Muscle of back (tissue), 11 donors: ENCODE measurements around the gene WDR45B. TPM values are rescaled to one million over a fixed set of nuclear protein-coding genes. Genes with fewer than 3 reads are reported as not detected.

Experiments used
- DNase-seq, 3 donors: peaks; one replicate each; pipeline versions ENCODE4 v3.0.0 to v3.0.0-alpha.2; 2013
- polyA plus RNA-seq, 10 donors: library from polyadenylated mRNA; unstranded; fragments of 120-200 nt; gene quantifications; one replicate each; pipeline ENCODE4 v1.2.1, GENCODE V29; 2013; ENCODE audit not compliant: insufficient read length in 10 of 10

Gene WDR45B
- polyA plus RNA-seq, 10 donors: 51.5 to 71.7 (median 58.3) TPM

- DNase-seq: peak in 2 of 3 donors; percentile 50 to 73
These were observed 44.2 kb downstream of the WDR45B start for GRCh38 chr17:82603981-82604448.

- DNase-seq: peak in 1 of 3 donors; percentile 64
These were observed 45.1 kb downstream of the WDR45B start for GRCh38 chr17:82602986-82603710.

DNA sequence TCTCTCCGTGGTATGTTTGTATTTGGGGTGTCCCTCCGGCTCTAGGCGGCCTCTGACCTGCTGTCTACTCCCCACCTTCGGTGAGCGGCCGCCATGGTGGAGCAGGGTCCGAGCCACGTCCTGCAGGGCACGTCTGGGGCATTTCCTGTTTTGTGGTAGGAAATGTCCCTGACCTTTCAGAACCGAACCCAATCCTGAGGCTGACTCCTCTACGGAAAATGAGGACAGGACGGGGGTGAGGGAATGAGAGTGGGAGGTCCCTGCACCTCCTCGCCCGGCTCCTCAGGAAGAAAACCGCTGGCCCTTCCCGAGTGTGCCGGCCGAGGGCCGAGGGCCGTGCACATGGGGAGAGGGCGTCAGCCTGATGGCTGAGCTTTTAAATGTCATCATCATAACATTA, 45.8 kb downstream of the WDR45B start:
- DNase-seq: no peak

DNA sequence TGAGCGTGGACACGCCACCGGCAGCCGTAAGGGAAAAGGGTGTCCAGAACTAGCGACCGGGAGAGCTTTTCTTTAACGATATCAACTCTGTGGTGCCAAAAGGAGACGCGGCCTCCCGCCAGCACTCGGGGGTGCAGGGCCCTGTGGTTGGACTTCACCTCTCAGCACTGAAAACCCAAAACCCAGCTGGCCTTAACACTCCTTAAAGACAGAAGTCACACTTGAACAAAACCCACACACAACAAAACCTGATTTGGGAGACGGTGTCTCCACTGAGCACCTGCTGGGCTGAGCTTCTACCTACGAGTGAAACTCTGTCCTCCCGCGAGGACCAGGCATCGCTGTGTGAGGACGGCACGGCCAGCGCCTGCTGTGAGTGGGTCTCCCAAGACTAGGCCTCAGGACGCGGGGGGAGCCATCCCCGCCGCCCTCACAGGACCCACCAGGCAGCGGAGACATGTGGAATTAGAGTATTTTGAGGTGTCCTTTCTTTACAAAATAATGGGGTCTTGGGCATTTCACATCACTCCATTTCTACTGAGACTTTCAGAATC, 46.7 kb downstream of the WDR45B start:
- no peak for DNase-seq

DNA sequence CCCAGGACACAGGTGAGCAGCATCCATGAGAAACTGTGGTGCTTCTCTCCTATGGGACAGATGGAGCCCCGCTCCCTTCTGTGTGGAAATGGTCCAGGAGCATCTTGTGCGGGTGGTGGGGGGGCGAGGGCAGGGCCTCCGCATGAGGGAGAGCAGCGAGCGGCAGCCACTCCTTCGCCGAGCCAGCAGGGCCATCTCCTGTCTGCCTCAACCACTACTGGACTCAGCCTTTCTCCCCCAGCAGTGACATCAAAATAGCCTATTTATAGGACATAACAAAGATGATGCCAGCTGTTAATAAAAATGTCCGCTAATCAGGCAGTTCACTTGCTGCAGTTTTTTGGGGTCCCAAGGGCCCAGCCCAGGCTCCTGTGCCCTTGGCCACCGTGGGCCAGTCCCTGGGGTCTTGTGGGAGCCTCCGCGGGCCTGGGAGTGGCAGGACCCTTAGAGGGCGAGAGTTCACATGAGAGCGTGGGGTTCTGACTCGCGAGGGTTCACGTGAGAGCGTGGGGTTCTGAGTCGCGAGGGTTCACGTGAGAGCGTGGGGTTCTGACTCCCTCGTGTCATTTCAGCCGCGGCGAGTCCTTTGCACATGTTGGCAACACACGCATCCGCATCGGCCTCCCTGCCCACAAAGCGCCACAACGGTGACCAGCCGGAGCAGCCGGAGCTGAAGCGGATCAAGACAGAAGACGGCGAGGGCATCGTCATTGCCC, 47.4 kb downstream of the WDR45B start:
- DNase-seq: no peak

- no peak for DNase-seq
These were observed 48.3 kb downstream of the WDR45B start for GRCh38 chr17:82599674-82600661.

DNA sequence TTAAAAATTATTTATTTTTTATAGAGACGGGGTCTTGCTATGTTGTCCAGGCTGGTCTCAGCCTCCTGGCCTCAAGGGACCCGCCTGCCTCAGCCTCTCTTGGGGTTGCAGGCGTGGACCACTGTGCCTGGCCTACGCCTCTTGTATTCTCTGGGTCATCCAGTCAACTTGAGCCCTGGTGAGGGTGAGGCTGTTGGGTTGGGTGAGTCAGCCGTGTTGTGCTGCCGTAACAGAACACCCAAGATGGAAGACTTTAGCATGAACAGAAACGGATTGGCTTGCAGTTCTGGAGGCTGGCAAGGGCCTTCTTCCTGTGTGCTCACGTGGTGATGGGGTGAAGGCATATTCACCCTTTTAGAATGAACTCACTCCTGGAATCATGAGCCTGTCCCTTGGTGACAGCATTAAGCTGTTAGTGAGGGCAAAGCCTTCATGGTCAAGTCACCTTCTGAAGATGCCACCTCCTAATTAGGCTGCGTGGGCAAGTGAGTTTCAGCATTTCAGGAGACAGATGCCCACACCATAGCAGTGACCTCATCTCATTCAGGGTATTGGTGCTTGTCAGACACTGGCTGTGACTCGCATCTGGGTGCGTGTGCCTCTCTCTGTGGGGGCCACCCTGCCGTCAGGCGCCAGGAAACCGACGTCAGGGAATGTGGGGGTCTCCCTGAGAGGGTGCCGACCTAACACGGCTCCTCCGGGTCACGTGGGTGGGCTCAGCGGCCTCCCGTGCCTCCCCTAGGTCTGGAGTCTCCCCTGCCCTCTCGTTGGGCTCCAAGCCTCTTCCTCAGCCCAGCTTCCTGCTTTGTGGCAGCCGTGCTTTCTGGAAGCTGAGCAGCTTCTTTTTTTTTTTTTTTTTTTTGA, 49.8 kb downstream of the WDR45B start:
- DNase-seq: no peak

DNA sequence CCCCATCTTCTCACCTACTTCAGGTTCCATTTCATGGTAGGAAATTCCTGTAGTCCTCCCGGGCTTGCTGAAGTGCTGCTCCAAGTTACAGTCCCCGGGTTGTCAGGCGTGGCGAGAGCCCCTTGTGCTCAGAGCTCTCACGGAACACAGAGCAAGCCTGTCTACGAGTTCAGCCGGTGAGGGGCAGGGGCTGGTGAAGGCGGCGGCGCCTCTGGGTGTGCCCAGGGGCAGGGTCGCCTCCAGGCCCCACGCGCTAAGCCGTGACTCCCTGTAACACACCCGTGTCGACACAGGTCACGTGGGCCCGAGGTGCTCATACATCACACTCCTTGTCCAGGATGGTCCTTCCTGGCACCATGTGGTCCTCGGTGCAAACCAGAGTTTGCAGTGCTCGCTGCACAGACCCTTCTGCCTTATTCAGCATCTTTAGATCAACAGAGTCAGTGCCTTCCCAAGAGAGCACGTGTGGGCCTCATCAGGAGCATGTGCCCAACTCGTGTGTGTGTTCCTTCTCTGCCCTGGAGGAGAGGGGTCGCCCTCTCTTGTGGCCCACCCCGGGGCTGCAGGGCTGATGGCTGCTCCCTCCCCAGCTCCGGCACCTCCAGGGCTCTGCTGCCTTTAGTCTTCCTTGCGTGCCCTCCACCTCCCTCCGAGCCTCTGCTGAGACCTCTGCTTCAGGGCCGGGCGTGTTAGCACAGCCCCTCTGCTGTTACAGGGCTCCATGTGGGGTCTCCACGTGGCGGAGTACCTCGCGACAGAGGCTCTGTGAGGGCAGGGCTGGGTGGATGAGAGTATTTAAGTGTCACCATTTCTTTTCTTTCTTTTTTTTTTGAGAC, 51.2 kb downstream of the WDR45B start:
- no peak for DNase-seq

DNA sequence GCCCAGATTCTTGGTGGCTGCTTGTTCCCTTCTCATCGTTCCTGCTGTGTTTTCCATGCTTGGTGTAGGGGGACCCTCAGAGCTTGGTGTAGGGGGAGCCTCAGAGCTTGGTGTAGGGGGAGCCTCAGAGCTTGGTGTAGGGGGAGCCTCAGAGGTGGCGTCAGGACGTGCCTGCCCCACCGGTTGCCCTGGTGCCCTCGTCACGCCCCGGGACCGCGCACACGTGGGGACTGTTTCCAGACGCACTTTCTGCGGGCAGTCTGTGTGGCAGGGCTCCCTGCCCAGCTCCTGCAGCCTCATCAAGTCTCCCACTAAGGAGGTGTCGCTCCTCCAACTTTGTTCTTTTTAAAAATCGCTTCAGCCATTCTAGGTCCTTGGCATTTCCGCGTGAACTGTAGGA, 51.9 kb downstream of the WDR45B start:
- no peak for DNase-seq

- DNase-seq: no peak
These were observed 52.4 kb downstream of the WDR45B start for GRCh38 chr17:82595893-82596292.

DNA sequence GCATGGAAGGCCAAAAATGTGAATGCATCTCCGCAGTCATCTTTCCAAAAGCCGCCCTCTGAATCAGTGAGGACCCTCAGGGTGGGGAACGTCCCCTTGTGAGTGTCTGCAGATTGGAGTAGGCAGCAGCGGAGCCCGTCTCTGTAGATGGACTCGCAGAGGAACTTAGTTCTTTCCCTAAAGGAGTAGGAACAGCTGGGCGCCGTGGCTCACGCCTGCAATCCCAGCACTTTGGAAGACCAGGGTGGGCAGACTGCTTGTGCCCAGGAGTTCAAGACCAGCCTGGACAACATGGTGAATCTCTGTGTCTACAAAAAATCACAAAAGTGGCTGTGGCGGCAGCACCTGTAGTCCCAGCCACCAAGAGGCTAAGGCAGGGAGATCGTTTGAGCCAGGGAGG, 53.7 kb downstream of the WDR45B start:
- no peak for DNase-seq

DNA sequence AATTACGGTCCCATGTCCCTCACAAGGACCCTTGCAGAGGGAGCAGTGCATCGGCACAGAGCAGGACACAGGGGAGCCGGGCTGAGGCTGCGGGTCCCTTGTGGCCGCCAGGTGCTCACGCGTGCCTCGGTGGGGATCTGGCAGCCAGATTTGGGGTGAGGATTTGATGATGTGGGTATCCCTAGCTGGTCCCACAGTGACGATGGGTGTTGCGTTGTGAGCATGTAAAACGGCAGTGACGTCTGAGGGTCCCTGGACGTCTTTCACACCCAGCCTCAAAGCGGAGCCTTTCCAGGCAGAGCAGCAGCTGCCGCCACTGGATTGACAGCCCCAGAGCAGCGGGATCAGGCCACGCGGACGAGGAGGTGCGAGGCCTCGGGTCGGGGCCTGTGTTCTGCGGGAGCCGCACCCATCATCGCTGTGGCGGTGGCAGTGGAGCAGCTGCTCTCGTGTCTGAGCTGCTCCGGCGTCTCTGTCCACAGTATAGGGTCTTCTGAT, 54.6 kb downstream of the WDR45B start:
- DNase-seq: no peak

- peak; percentile 84 to 92 (median 85) for DNase-seq
These were observed 55.3 kb downstream of the WDR45B start for GRCh38 chr17:82592767-82593589.

- DNase-seq: peak in 1 of 3 donors; percentile 27
These were observed 55.9 kb downstream of the WDR45B start for GRCh38 chr17:82592289-82592766.

GRCh38 chr17:82590881-82591539, 57.2 kb downstream of the WDR45B start:
- DNase-seq: no peak

DNA sequence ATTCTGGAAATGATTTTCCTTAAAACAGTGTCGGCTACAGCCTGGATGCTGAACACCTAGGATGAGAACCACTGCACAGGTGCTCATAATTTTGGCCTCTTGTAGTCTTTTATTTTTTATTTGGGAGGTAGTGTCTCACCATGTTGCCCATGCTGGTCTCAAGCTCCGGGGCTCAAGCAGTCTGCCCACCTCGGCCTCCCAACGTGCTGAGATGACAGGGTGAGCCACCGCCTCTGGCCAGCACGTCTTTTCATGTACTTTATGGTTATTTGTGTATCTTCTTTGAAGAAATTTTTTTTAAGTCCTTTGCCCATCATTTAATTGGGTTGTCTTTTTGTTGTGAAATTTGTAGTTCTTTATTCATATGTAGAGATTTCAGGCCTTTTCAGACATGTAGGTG, 58.0 kb downstream of the WDR45B start:
- no peak for DNase-seq

DNA sequence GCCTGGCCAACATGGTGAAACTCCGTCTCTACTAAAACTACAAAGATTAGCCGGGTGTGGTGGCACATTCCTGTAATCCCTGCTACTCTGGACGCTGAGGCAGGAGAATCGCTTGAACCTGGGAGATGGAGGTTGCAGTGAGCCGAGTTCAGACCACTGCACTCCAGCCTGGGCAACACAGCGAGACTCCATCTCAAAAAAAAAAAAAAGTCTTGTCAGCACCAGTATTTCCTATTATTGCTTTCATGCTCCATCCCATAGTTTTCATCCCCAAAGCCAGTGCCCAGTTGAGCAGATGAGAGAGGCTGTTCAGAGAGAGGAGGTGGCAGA, 58.4 kb downstream of the WDR45B start:
- DNase-seq: no peak
